ENCODE results near the gene CDT1. TPM values are rescaled to one million over a fixed set of nuclear protein-coding genes. Genes with fewer than 3 reads are reported as not detected.
A peak's percentile ranks its signal among the peaks of the same experiment; 100 is the strongest.
"Not testable (repeated sequence)": the region's sequence is repeated elsewhere in the genome, so short reads cannot be mapped to it uniquely, and the experiment has no call there.

The CDT1 gene
- total RNA-seq, 1 experiment from 2014 or later: 17.4 TPM

DNA sequence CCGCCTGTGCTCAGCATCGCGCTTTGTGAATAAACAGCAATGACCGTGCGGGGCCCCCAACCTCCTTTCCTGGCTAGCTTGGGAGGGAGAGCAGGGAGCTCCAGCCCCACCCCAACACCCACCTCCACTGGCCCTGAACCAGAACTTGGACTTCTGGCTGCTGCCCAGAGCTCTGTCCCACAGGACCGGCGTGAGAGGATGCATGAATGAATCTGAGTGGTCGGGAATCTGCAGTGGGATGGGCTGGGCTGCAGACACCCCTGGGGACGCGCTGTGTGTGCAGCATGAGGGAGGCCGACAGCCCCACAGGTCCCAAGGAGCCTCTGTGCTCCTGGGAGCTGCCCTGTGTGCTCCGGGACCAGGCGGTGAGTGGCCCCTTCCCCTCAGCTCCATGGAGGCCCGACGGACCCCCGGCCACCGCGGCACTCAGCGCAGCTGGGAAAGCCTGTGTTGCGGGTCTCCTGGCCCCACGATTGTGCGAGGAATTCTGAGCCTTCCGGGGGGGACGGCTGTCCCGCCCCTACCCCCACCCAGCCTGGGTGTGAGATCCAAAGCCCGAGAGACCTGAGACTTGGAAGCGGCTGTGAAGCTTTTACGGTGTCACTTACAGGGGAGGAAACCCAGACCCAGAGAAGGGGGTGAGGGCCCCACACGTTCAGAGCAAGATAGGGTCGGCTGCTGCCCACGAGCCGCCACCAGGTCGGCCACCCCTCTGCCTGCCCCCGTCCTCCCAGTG lies 24.0 kb upstream of the CDT1 start:
- in situ Hi-C loops (cut with HindIII; ENCODE audit: low pct_unique_long_range_greater_than_20kb, low sequenced_read_pairs): no loop called here
- DNase-seq (ENCODE audit: low read depth, low spot score): no peak

DNA sequence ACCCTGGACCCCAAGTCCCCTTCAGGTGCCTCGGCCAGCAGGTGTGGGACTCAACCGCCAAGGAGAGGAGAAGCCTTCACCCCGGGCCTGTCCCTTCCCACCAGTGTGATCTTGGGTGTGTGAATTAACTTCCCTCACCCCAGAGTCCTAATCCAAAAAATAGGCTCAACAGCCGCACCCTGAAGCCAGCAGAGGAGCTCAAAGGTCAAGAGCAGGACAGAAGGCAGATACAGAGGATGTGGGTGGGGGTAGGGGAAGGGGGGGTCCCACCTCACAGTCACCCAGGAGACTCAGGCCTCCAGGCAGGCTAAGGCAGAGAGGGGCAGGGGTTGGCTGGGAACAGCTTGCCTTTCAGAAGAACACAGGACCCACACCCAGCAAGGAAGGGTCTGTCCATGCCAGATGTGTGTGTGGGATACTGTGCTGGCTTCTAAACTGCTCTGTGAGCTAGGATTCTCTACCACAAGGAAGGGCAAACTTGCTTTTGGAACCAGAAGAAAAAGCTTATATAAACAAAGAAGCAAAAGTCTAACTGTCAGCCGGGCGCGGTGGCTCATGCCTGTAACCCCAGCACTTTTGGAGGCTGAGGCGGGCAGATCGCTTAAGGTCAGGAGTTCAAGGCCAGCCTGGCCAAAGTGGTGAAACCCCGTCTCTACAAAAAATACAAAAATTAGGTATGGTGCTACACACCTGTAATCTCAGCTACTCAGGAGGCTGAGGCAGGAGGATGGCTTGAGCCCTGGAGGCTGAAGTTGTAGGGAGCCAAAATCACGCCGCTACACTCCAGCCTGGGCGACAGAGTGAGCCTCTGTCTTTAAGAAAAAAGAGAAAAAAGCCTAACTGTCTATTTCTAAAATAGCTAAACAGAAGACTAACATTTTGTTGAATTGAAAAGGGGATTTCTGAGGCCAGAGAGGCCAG lies 23.2 kb upstream of the CDT1 start:
- DNase-seq (ENCODE audit: low read depth, low spot score): no peak
- in situ Hi-C loops (cut with HindIII; ENCODE audit: low pct_unique_long_range_greater_than_20kb, low sequenced_read_pairs): no loop called here

DNA sequence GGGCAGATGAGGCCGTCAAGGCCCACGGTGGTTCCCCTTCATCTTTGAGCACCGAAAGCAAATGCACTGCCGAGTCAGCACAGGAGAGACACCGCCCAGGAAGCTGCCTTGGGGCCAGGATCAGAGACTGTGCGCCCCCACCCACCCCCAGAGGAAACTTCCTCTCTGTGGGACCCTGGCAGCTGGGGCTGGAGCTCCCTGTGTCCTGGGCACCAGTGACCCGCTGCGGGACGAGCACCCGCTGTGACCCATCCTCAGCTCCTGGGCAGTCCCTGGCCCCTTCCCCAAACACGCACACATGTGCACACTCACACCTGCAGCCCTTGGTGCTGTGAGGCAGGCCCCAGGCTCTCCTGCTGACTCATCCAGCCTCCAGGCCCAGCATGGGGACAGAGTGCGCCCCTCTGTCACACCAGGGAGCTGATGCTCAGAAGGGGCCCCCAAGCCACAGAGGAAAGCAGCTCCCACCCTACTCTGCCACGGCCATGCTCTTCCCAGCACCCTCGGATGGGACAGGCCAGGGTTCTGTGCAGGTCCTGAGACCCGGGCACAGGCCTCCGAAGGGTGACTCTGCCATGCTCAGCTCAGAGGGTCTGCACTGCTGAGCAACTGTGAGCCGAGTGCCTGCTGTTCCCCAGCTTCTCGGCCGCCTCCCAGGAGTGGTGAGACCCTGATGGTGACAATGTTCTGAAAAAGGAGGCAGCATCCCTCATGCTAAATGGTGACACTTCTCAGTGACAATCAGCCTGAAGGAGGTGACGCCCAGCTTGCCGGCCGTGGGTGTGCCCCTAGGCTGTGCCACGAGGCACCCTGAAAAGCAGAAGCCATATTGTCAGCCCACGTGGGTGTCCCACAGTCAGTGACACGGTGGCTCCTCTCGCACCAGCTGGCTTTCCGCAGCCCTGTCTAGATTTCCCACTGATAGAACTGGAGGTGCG lies 22.2 kb upstream of the CDT1 start:
- no peak for DNase-seq (ENCODE audit: low read depth, low spot score)
- in situ Hi-C loops (cut with HindIII; ENCODE audit: low pct_unique_long_range_greater_than_20kb, low sequenced_read_pairs): no loop called here

DNA sequence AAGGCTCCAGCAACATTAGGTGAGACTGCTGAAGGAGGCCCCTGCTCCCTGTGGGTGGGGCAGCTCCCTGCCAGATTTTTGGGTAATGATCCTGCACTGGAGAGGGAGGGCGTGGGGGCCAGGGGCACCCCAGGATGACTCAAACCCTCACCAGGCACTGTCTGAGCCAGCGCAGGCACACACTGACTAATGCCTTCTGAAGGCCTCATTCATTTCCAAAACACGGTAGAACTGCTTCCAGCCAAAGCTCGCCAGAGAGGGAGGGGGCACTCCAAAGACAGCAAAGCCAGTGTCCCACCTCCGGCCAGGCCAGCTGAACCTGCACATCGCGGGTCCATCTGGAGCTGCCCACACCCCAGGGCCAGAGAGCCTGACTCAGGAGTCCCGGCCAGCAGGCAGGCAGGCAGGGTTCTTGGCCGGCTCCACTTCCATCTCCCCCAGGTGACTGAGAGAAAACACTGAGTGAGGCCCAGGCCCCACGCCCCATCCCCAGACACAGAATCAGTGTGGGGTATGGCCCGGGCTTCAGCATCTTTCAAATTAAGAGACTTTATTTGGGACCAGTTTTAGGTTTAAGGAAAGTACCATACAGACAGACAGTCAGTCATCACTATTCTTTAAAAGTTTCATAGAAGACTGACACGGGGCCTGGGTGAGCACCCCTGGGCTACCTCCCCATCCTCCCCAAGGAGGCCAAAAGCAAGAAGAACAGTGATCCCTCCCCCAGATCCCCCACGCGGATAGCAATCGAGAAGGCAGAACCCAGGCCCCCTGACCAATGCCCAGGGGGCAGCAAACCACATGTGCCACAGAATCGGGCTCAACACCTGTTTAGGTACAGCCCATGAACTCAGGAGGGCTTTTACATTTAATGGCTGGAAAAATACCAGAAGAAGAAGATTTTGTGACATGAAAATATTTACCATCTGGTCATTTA lies 20.9 kb upstream of the CDT1 start:
- in situ Hi-C loops (cut with HindIII; ENCODE audit: low pct_unique_long_range_greater_than_20kb, low sequenced_read_pairs): no loop called here
- no peak for DNase-seq (ENCODE audit: low read depth, low spot score)

DNA sequence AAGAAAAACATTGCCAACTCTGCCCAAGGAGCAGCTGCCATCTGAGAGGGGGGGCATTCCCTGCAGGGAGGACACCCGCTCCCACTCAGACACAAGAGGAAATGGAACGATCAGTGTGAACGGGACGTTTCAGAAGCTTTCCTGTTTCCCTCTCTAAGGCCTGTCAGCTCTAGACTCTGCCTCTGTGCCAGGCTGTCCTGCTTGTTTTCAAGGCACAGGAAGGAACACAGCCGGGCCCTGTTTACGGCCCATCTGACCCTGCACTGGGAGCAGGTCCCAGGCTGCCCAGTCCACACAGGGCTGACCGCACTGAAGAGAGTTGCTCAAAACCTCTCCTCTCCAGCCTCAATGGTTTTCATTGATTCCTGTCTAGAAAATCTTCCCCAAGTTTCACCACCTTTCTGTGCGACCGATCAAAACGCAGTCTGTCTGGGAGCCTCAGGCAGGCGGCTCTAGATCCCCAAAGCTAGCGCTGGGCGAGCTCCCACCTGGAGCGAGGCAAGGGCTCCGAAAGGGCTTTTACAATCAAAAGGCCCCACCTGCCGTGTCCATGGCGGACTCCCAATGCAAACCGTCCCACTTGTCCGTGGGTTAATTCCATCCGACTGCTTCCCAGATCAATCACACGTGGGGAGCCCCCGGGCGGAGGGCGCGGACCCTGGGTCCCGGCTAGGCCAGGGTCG lies 20.1 kb upstream of the CDT1 start:
- DNase-seq (ENCODE audit: low read depth, low spot score): no peak
- in situ Hi-C loops (cut with HindIII; ENCODE audit: low pct_unique_long_range_greater_than_20kb, low sequenced_read_pairs): no loop called here

DNA sequence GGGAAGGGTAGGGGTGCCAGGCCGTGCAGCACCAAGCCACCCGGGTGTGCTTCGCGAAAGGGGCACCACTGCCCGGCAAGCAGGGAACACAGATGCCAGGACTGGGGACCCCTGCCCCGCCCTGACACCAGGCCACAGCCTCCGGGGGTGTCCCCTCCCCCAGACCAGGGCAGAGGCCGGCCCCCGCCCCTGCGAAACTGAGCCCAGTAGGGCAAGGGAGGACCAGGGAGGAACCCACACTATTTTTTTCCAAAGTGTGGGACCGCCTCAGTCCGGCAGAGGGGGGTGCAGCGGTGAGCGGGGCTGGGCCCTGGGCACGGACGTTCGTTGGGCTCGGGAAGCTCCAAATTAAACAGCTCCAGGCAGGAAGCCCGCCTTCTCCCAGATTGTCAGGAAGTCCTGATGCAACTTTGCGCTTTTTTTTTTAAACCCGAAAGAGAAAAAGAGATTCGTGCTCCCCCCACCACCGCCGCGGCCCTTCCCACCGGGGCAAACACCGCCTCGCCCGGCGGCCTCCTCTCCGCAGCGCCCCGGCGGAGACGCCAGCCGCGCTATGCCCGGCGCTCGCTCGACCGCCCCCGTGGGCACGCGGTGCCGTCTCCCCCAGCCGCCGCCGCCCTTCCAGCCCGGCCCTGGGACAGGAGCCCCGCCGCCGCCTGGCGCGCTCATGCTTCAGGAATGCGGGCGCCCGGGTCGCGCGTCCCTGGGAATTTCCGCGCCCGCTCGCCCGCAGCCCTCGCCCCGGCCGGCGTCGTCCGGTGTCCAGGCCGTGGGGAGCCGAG lies 19.3 kb upstream of the CDT1 start:
- peak; percentile 25 for DNase-seq (ENCODE audit: low read depth, low spot score)
- in situ Hi-C loops (cut with HindIII; ENCODE audit: low pct_unique_long_range_greater_than_20kb, low sequenced_read_pairs): no loop called here

DNA sequence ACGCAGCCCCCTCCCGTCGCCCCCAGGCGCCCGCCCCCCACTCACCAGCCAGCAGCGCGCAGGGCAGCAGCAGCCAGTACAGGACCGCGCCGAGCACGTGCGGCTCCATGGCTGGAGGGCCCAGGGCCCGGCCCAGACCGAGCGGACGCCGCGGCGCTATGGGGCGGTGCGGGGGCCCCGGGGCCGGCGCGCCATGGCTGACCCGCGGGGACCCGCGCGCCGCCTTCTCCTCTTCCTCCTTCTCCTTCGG lies 18.8 kb upstream of the CDT1 start:
- in situ Hi-C loops (cut with HindIII; ENCODE audit: low pct_unique_long_range_greater_than_20kb, low sequenced_read_pairs): no loop called here

DNA sequence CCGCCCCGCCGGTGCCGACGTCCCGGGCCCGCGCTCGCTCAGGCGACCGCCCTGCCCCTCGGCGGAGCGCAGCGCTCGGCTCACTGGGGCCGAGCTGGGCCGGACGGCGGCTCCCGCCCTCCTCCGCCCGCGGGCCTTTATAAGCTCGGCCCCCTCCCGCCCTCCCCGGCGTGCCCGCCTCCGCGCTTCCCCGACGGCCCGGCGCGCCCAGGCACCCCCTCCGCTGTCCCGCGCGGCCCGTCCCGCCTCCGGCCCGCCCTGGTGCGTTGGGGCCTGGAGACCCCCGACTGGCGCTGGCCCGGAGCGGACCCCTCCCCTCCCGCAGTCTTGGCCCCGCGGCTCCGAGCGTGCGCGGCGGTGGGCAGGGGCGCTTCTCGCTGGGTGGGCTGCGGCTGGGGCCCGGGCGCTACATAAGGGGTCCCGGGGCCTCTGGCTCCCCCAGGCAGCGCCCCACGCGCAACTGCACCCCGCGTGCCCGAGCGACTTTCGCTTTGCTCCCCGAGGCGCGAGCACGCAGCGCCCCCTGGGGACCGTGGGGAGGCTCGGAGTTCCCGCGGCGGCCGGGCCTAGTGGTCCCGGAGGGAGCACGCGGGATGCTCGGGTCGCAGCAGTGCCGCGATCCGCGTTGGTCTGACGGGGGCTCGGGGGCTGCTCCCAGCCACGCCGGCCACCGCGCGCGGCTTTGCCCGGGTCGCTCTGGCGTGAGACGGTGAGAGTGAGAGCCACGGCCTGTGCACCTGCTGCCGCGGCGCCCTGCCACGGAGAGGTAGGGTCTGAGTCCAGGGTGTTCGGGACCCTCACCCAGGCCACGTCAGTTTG lies 18.3 kb upstream of the CDT1 start, which contains the start of gene PIEZO1:
TSS of gene PIEZO1 (minus strand) at position 115 of the 819 bp plus-strand sequence. CDS start 256 bp downstream, outside the sequence.
- in situ Hi-C loops (cut with HindIII; ENCODE audit: low pct_unique_long_range_greater_than_20kb, low sequenced_read_pairs): no loop called here
- peak; percentile 50 for DNase-seq (ENCODE audit: low read depth, low spot score)

More for the DNA sequence above, 18.8 kb upstream of the CDT1 start:
- DNase-seq (ENCODE audit: low read depth, low spot score): no peak

DNA sequence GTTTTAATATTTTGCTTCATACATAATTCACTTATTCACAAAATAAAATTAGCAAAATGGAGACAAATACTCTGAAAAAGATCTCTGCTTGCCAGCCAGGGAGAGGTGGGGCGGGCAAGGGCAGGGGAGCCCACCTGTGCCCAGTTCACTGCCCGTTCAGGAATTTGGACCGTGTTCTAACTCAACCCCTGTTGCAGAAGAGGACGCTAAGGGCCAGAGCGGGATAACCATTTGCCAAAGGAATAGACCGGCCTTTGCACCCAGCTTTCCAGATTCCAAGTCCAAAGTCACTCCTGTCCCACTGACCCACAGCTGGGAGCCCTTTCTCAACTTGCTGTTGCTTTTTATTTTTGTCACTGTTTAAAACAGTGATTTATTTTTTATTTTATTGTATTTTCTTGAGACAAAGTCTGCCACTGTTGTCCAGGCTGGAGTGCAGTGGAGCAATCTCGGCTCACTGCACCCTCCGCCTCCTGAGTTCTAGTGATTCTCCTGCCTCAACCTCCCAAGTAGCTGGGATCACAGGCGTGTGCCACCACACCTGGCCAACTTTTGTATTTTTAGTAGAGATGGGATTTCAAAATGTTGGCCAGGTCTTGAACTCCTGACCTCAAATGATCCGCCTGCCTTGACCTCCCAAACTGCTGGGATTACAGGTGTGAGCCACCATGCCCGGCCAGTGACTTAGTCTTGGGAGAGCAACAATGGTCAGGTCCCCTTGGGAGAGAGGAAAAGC lies 15.8 kb upstream of the CDT1 start:
- in situ Hi-C loops (cut with HindIII; ENCODE audit: low pct_unique_long_range_greater_than_20kb, low sequenced_read_pairs): no loop called here

DNA sequence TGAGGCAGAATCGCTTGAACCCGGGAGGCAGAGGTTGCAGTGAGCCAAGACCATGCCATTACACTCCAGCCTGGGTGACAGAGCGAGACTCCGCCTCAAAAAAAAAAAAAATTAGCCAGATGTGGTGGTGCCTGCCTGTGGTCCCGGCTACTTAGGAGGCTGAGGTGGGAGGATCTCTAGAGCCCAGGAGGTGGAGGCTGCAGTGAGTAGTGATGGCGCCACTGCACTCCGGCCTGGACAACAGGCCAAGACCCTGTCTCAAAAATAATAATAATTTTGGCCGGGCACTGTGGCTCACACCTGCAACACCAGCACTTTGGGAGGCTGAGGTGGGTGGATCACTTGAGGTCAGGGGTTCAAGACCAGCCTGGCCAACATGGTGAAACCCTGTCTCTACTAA lies 14.8 kb upstream of the CDT1 start:
- DNase-seq (ENCODE audit: low read depth, low spot score); in situ Hi-C loops (cut with HindIII; ENCODE audit: low pct_unique_long_range_greater_than_20kb, low sequenced_read_pairs): not testable (repeated sequence)

More for the DNA sequence above, 15.8 kb upstream of the CDT1 start:
- no peak for DNase-seq (ENCODE audit: low read depth, low spot score)

DNA sequence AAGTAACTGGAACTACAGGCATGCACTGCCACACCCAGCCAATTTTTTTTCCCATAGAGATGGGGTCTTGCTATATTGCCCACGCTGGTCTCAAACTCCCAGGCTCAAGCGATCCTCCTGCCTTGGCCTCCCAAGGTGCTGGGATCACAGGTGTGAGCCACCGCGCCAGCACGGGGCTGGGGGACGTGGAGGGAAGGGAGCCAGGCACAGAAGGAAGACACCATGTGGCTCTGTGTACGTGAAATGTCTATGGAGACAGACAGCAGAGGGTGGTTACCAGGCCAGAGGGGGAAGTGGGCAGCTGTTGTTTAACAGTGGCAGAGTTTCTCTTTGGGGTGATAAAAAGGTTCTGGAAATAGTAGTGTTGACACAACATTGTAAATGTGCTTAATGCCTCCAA lies 14.0 kb upstream of the CDT1 start:
- in situ Hi-C loops (cut with HindIII; ENCODE audit: low pct_unique_long_range_greater_than_20kb, low sequenced_read_pairs): no loop called here
- no peak for DNase-seq (ENCODE audit: low read depth, low spot score)

DNA sequence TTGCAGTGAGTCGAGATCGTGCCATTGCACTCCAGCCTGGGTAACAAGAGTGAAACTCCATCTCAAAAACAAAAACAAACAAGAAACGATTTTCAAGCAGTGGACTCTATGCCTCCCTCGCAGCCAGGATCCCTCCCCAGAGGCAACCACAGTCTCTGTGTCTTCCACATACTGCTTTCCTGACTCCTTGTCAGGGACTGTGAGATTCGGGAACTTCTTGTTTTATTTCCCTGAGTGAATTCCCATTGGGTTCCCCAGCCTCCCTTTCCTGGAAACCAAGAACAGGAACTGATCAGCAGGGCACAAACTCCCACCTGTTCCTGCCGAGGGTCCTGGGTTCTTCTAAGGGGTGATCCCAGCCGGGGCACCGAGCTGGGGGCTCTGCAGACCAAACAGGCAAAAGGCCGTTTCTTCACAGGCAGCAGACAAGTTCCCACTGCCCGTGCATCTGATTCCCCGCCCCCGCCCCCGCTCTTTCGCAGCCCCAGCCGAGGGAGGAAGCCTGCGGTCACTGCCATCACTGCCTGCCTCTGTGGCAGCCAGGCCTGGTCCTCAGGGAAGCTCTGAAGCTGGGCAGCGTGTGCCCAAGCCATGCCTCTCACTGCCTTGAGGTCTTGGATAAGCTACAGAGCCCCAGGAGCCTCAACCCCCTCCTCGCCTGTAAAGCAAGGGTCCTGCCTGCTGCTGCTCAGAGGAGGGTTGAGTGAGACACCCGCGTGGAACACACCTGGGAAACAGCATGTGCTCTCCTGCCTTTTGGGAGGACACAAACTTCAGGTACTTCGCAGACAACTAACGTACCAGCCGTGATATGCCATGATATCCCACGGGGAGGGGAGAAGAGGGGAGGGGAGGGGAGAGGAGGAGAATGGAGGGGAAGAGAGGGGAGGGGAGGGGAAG lies 13.0 kb upstream of the CDT1 start:
- in situ Hi-C loops (cut with HindIII; ENCODE audit: low pct_unique_long_range_greater_than_20kb, low sequenced_read_pairs): no loop called here
- DNase-seq (ENCODE audit: low read depth, low spot score): no peak

DNA sequence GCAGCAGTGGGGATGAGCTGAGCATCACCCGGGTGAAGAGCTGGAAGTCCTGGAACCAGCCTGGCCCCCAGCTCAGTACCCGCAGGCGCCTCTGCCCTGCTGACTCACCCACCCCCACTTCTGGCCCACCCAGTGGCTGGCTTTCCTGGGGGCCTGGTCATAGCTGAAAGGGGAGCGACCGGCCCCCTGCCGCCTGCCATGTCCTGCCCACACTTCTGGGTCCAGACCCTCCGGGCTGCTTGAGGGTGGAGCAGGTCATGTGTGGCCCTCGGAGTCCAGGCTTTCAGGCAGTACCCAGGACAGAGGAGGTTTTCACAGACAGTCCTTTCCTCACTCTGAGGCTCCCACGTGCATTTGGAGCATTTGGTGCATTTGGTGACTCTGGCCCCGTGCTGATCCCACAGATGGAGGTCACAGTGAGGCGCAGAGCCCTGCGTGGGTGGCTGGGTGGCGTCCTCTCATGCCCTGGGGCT lies 11.5 kb upstream of the CDT1 start:
- no peak for DNase-seq (ENCODE audit: low read depth, low spot score)
- in situ Hi-C loops (cut with HindIII; ENCODE audit: low pct_unique_long_range_greater_than_20kb, low sequenced_read_pairs): no loop called here
